Measurements from ENCODE around the gene PAQR4. TPM values are rescaled to one million over a fixed set of nuclear protein-coding genes. Genes with fewer than 3 reads are reported as not detected.
A peak's percentile ranks its signal among the peaks of the same experiment; 100 is the strongest.

The PAQR4 gene
- total RNA-seq, 2 experiments from 2014 or later: 25.8 to 28.2 TPM

- peaks cover 25% of the 10 kb centered on the region for H3K27me3 Mint-ChIP-seq (ENCODE audit: low read depth)
- no peak overlapping the region for H3K27ac Mint-ChIP-seq
- CTCF ChIA-PET: interaction anchor here (0.6 to 0.8 kb wide), 4 partner anchors 14 to 453 kb away, joined by 3 to 6 read pairs (median 3); a partner anchor contains a TSS
- intact Hi-C loops (cut with micrococcal nuclease): no loop called here
- H3K4me3 Mint-ChIP-seq: no peak overlapping the region
- H3K4me1 Mint-ChIP-seq (ENCODE audit: low read depth): peaks cover 23% of the 10 kb centered on the region
- H3K36me3 Mint-ChIP-seq (ENCODE audit: low read depth): no peaks in the 10 kb centered on the region
- no peaks in the 10 kb centered on the region for H3K9me3 Mint-ChIP-seq
- no peak for DNase-seq
Measured at GRCh38 chr16:2960183-2961010, 8.8 kb upstream of the PAQR4 start.

- intact Hi-C loops (cut with micrococcal nuclease): no loop called here
Measured at GRCh38 chr16:2962334-2963073, 6.6 kb upstream of the PAQR4 start.

DNA sequence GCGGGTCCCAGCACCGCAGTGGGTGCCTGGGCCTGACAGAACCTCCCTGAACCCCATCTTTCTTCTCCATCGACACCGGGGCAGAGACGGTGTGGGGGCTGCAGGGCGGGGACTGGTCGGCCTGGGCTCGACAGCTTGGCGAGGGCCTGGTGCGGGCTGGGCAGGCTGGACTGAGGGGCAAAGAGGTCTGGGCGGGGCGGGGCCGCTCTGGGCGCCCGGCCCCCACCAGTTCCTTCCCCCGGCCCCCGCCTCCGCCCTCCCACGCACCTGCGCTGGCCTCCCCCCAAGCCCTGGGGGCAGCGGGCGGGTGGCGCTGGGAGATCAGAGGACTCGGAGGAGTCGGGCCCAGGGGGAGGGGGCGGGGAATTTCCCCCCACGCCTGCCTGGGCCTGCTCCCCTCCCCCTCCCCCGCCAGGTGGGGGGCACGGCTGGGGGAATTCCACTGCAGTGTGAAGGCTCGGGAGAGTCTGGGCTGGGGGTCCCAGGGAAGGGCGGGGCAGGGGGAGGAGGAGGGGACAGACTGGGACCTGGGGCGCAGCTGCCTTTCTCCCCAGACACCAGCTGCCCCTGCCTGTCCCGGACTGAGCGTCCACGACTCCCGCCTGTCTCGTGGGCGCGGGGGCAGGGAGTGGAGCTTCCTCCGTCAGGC, 6.0 kb upstream of the PAQR4 start:
- peaks cover 23% of the 10 kb centered on the region for H3K4me1 Mint-ChIP-seq (ENCODE audit: low read depth)
- peak overlapping the region; percentile 57 for H3K4me3 Mint-ChIP-seq
- intact Hi-C loops (cut with micrococcal nuclease): no loop called here
- peaks cover 35% of the 10 kb centered on the region for H3K27me3 Mint-ChIP-seq (ENCODE audit: low read depth)
- CTCF ChIA-PET: interaction anchor here (1.1 to 1.7 kb wide), 3 partner anchors 17 to 36 kb away, joined by 4 to 12 read pairs (median 6); partner anchors contain the start of gene PKMYT1
- H3K36me3 Mint-ChIP-seq (ENCODE audit: low read depth): no peaks in the 10 kb centered on the region
- no peak overlapping the region for H3K27ac Mint-ChIP-seq
- DNase-seq: no peak
- no peaks in the 10 kb centered on the region for H3K9me3 Mint-ChIP-seq

More at GRCh38 chr16:2962334-2963073, 6.6 kb upstream of the PAQR4 start:
- CTCF ChIA-PET: interaction anchor here (0.7 to 1.7 kb wide), 6 partner anchors 15 to 1100 kb away, joined by 3 to 12 read pairs (median 4); partner anchors contain the start of gene PKMYT1
- Mint-ChIP-seq H3K4me1 (ENCODE audit: low read depth) (peaks cover 19% of the 10 kb centered on the region), H3K27ac (no peak overlapping the region), H3K27me3 (ENCODE audit: low read depth) (peaks cover 30% of the 10 kb centered on the region), H3K4me3 (no peak overlapping the region), H3K36me3 (ENCODE audit: low read depth) (no peaks in the 10 kb centered on the region), H3K9me3 (no peaks in the 10 kb centered on the region)
- DNase-seq: no peak

- CTCF ChIA-PET: interaction anchor here (0.6 to 0.9 kb wide), 3 partner anchors 15 to 29 kb away, joined by 3 read pairs; no protein-coding TSS in a partner anchor
- Mint-ChIP-seq H3K27me3 (ENCODE audit: low read depth) (peaks cover 40% of the 10 kb centered on the region), H3K4me1 (ENCODE audit: low read depth) (peaks cover 30% of the 10 kb centered on the region), H3K36me3 (ENCODE audit: low read depth) (no peaks in the 10 kb centered on the region), H3K4me3 (peak within 1 kb of the TSS; percentile 67), H3K27ac (no peak within 1 kb of the TSS), H3K9me3 (no peaks in the 10 kb centered on the region)
- intact Hi-C loops (cut with micrococcal nuclease): loop anchor here (2.0 kb wide), 1 partner anchor 17 kb away; the partner anchor contains the start of gene PKMYT1
- DNase-seq: no peak
Measured at GRCh38 chr16:2963723-2964474, 5.2 kb upstream of the PAQR4 start, which contains the start of gene KREMEN2. KREMEN2 (plus strand) TSS chr16:2964275; CDS start chr16:2964521, 246 bp downstream.

- Mint-ChIP-seq H3K4me1 (ENCODE audit: low read depth) (peaks cover 30% of the 10 kb centered on the region), H3K36me3 (ENCODE audit: low read depth) (no peaks in the 10 kb centered on the region), H3K9me3 (no peaks in the 10 kb centered on the region), H3K27ac (no peak overlapping the region), H3K4me3 (peak overlapping the region; percentile 32), H3K27me3 (ENCODE audit: low read depth) (peaks cover 40% of the 10 kb centered on the region)
- CTCF ChIA-PET: interaction anchor here (0.8 to 1.2 kb wide), 3 partner anchors 18 to 38 kb away, joined by 3 read pairs; no protein-coding TSS in a partner anchor
- intact Hi-C loops (cut with micrococcal nuclease): loop anchor here (2.0 kb wide), 1 partner anchor 16 kb away; the partner anchor contains the start of gene PKMYT1
- peak; percentile 57 for DNase-seq
Measured at GRCh38 chr16:2964475-2965336, 4.4 kb upstream of the PAQR4 start.

GRCh38 chr16:2966043-2966807, 2.9 kb upstream of the PAQR4 start:
- Mint-ChIP-seq H3K9me3 (no peaks in the 10 kb centered on the region), H3K4me1 (ENCODE audit: low read depth) (peaks cover 36% of the 10 kb centered on the region), H3K4me3 (no peak overlapping the region), H3K36me3 (ENCODE audit: low read depth) (peaks cover 6% of the 10 kb centered on the region), H3K27me3 (ENCODE audit: low read depth) (peaks cover 44% of the 10 kb centered on the region), H3K27ac (no peak overlapping the region)
- CTCF ChIA-PET: interaction anchor here (1.2 kb wide), 1 partner anchor 39 kb away, joined by 3 read pairs; no protein-coding TSS in a partner anchor
- DNase-seq: no peak
- intact Hi-C loops (cut with micrococcal nuclease): no loop called here

GRCh38 chr16:2966808-2967191, 2.3 kb upstream of the PAQR4 start:
- H3K4me3 Mint-ChIP-seq: no peak overlapping the region
- intact Hi-C loops (cut with micrococcal nuclease): no loop called here
- H3K27me3 Mint-ChIP-seq (ENCODE audit: low read depth): peaks cover 43% of the 10 kb centered on the region
- H3K9me3 Mint-ChIP-seq: no peaks in the 10 kb centered on the region
- H3K27ac Mint-ChIP-seq: no peak overlapping the region
- CTCF ChIA-PET: no interaction called here
- H3K36me3 Mint-ChIP-seq (ENCODE audit: low read depth): peaks cover 8% of the 10 kb centered on the region
- peaks cover 34% of the 10 kb centered on the region for H3K4me1 Mint-ChIP-seq (ENCODE audit: low read depth)
- DNase-seq: no peak

- H3K4me3 Mint-ChIP-seq: no peak overlapping the region
- no peak overlapping the region for H3K27ac Mint-ChIP-seq
- H3K36me3 Mint-ChIP-seq (ENCODE audit: low read depth): peaks cover 12% of the 10 kb centered on the region
- H3K4me1 Mint-ChIP-seq (ENCODE audit: low read depth): peaks cover 34% of the 10 kb centered on the region
- intact Hi-C loops (cut with micrococcal nuclease): no loop called here
- no peaks in the 10 kb centered on the region for H3K9me3 Mint-ChIP-seq
- CTCF ChIA-PET: no interaction called here
- H3K27me3 Mint-ChIP-seq (ENCODE audit: low read depth): peaks cover 39% of the 10 kb centered on the region
- no peak for DNase-seq
Measured at GRCh38 chr16:2967211-2967631, 1.9 kb upstream of the PAQR4 start.

DNA sequence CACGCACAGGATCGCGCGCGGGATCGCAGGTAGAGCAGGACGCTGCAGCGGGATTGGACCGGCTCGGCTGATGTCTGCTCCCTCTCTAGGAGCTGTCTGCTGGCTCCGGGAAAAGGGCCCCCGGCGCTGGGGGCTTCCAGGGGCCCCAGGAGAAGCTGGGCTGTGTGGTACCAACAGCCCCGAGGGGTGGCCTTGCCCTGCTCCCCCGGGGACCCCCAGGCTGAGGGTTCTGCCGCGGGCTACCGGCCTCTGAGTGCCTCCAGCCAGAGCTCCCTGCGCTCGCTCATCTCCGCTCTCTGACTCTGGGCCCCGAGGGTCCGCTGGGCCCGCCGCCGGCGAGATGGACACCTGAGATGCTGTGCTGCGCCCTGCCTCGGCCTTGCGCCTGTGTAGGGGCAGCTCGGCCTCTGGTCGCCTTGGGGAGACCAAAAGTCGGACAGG, 1.4 kb upstream of the PAQR4 start:
- H3K4me3 Mint-ChIP-seq: no peak overlapping the region
- no peak for DNase-seq
- no peak overlapping the region for H3K27ac Mint-ChIP-seq
- peaks cover 17% of the 10 kb centered on the region for H3K36me3 Mint-ChIP-seq (ENCODE audit: low read depth)
- peaks cover 37% of the 10 kb centered on the region for H3K27me3 Mint-ChIP-seq (ENCODE audit: low read depth)
- CTCF ChIA-PET: no interaction called here
- intact Hi-C loops (cut with micrococcal nuclease): no loop called here
- H3K4me1 Mint-ChIP-seq (ENCODE audit: low read depth): peaks cover 35% of the 10 kb centered on the region
- H3K9me3 Mint-ChIP-seq: no peaks in the 10 kb centered on the region

- H3K4me3 Mint-ChIP-seq: peak overlapping the region; percentile 65
- no peaks in the 10 kb centered on the region for H3K9me3 Mint-ChIP-seq
- no peak overlapping the region for H3K27ac Mint-ChIP-seq
- H3K4me1 Mint-ChIP-seq (ENCODE audit: low read depth): peaks cover 33% of the 10 kb centered on the region
- peaks cover 34% of the 10 kb centered on the region for H3K27me3 Mint-ChIP-seq (ENCODE audit: low read depth)
- peaks cover 18% of the 10 kb centered on the region for H3K36me3 Mint-ChIP-seq (ENCODE audit: low read depth)
- no peak for DNase-seq
- intact Hi-C loops (cut with micrococcal nuclease): no loop called here
- CTCF ChIA-PET: no interaction called here
Measured at GRCh38 chr16:2968368-2968737, 795 bp upstream of the PAQR4 start.
